Brain microvascular endothelial cell (primary cell): ENCODE results near the gene SIK3.

Source experiments
- DNase-seq: peaks from one replicate; pipeline ENCODE4 v3.0.0-alpha.2; 2020
- H3K27ac ChIP-seq: fragments of 250-450 bp; sonication (Bioruptor Pico); 2 replicates; pipeline ENCODE4 v1.5.1; 2020; ENCODE audit warnings: mild to moderate bottlenecking, moderate library complexity
- H3K27me3 ChIP-seq: fragments of 250-450 bp; sonication (Bioruptor Pico); replicated peaks from 2 replicates; pipeline ENCODE4 v1.5.1; 2020; ENCODE audit warnings: mild to moderate bottlenecking
- H3K36me3 ChIP-seq: fragments of 250-450 bp; sonication (Bioruptor Pico); replicated peaks from 2 replicates; pipeline ENCODE4 v1.5.1; 2020; ENCODE audit warnings: mild to moderate bottlenecking
- H3K4me3 ChIP-seq: 2 replicates; pipeline ENCODE4 v1.5.1; 2011; ENCODE audit warnings: low read depth, mild to moderate bottlenecking, control low read depth, low read length, moderate library complexity
- in situ Hi-C: cut with HindIII; loops from 2 replicates; pipeline ENCODE4 v1.10.0; 2017; ENCODE audit warnings: low sequenced_read_pairs, low pct_ligation_motif_present
- TF ChIP-seq, protein P1 (sequence below): IDR thresholded peaks from 2 replicates; pipeline ENCODE4 v1.5.1; 2011; ENCODE audit warnings: low read depth, mild to moderate bottlenecking, moderate library complexity, low read length, control low read depth, inconsistent platforms; ENCODE audit errors: missing control alignments

The SIK3 gene

GRCh38 chr11:116859175-116859574, 239.1 kb downstream of the SIK3 start:
- Histone ChIP-seq H3K27me3 (no peaks in the 10 kb centered on the region), H3K27ac (no peak overlapping the region), H3K4me3 (no peak overlapping the region), H3K36me3 (peaks cover 3% of the 10 kb centered on the region)
- TF ChIP-seq, protein P1, sequence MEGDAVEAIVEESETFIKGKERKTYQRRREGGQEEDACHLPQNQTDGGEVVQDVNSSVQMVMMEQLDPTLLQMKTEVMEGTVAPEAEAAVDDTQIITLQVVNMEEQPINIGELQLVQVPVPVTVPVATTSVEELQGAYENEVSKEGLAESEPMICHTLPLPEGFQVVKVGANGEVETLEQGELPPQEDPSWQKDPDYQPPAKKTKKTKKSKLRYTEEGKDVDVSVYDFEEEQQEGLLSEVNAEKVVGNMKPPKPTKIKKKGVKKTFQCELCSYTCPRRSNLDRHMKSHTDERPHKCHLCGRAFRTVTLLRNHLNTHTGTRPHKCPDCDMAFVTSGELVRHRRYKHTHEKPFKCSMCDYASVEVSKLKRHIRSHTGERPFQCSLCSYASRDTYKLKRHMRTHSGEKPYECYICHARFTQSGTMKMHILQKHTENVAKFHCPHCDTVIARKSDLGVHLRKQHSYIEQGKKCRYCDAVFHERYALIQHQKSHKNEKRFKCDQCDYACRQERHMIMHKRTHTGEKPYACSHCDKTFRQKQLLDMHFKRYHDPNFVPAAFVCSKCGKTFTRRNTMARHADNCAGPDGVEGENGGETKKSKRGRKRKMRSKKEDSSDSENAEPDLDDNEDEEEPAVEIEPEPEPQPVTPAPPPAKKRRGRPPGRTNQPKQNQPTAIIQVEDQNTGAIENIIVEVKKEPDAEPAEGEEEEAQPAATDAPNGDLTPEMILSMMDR, result no peak
- DNase-seq, result no peak
- in situ Hi-C loops, result no loop called here

- peaks cover 3% of the 10 kb centered on the region for H3K36me3 ChIP-seq
- in situ Hi-C loops, result no loop called here
- no peaks in the 10 kb centered on the region for H3K27me3 ChIP-seq
- DNase-seq, result no peak
- H3K4me3 ChIP-seq, result no peak overlapping the region
- H3K27ac ChIP-seq, result no peak overlapping the region
- TF ChIP-seq, protein P1, result no peak
Observed at GRCh38 chr11:116857936-116858335, 240.3 kb downstream of the SIK3 start.

GRCh38 chr11:116857316-116857715, 240.9 kb downstream of the SIK3 start:
- in situ Hi-C loops, result no loop called here
- TF ChIP-seq, protein P1, result no peak
- DNase-seq, result no peak
- Histone ChIP-seq H3K27me3 (no peaks in the 10 kb centered on the region), H3K36me3 (peaks cover 3% of the 10 kb centered on the region), H3K4me3 (no peak overlapping the region), H3K27ac (no peak overlapping the region)

DNA sequence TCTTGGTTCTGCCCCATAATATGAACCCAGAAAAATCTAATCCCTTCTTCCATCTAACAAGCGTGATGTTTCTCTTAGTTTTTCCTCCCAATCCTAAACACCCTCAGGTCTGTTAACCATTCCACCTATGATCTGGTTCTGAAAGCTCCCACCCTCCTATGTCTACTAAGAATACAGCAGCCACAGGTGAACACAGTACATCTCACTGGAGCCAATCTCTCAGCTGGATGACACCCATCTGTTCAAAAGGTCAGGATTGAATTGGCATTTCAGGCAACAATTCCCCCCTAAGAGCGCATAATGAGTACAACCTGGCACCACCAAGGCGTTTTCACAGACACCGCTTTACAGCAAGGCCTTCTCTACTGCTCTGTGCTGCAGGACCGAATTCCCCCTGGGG, 241.8 kb downstream of the SIK3 start:
- no peaks in the 10 kb centered on the region for H3K27me3 ChIP-seq
- no peak for DNase-seq
- H3K36me3 ChIP-seq, result peaks cover 3% of the 10 kb centered on the region
- no peak overlapping the region for H3K4me3 ChIP-seq
- TF ChIP-seq, protein P1, result no peak
- in situ Hi-C loops, result no loop called here
- no peak overlapping the region for H3K27ac ChIP-seq

GRCh38 chr11:116855413-116855812, 242.8 kb downstream of the SIK3 start:
- in situ Hi-C loops, result no loop called here
- no peak overlapping the region for H3K4me3 ChIP-seq
- H3K36me3 ChIP-seq, result no peaks in the 10 kb centered on the region
- no peak for DNase-seq
- TF ChIP-seq, protein P1, result no peak
- H3K27me3 ChIP-seq, result no peaks in the 10 kb centered on the region
- H3K27ac ChIP-seq, result no peak overlapping the region

- peak overlapping the region; percentile 13 for H3K4me3 ChIP-seq
Observed at GRCh38 chr11:116853461-116854073, 244.7 kb downstream of the SIK3 start.

More at GRCh38 chr11:116853461-116854073, 244.7 kb downstream of the SIK3 start:
- H3K36me3 ChIP-seq, result no peaks in the 10 kb centered on the region
- peak overlapping the region; percentile 65 for H3K27ac ChIP-seq
- no peaks in the 10 kb centered on the region for H3K27me3 ChIP-seq
- peak; percentile 88 for DNase-seq
- in situ Hi-C loops, result no loop called here
- TF ChIP-seq, protein P1, result no peak
